H1 (cell line): ENCODE results near the gene DDAH2. TPM values are rescaled to one million over a fixed set of nuclear protein-coding genes. Genes with fewer than 3 reads are reported as not detected.

Experiments used
- CTCF ChIA-PET: fragments of 300-600 bp; sonication (Branson Sonifier 250); formaldehyde crosslinking; loops from one replicate; lab custom pipeline; 2021; ENCODE audit not compliant: partially characterized antibody; lab: Charles Lee
- POLR2A ChIA-PET: fragments of 300-600 bp; sonication (Branson Sonifier 250); formaldehyde crosslinking; loops from one replicate; lab custom pipeline; 2021; ENCODE audit warnings: inconsistent platforms; ENCODE audit not compliant: partially characterized antibody; lab: Charles Lee
- DNase-seq, 2 experiments: peaks; one replicate each; pipeline versions ENCODE4 v3.0.0 to v3.0.0-alpha.2; 2010 to 2022; ENCODE audit warnings: low spot score in 2 of 2, low read depth in 1 of 2, mixed read lengths in 1 of 2
- FAIRE-seq: peaks from 2 replicates; lab custom pipeline; 2011; peaks lifted over from hg19 to GRCh38; lab: Jason Lieb, UNC
- H2AFZ ChIP-seq: 2 replicates; pipeline ENCODE4 v1.8.1; 2012; ENCODE audit warnings: low read length, inconsistent platforms
- H2AK5ac ChIP-seq: 2 replicates; pipeline ENCODE4 v1.6.1; 2013; ENCODE audit warnings: low read depth, low read length
- H2BK120ac ChIP-seq: replicated peaks from 2 replicates; pipeline ENCODE3; 2013; ENCODE audit warnings: low read depth, low read length, inconsistent platforms
- H2BK12ac ChIP-seq: 2 replicates; pipeline ENCODE4 v1.6.1; 2013; ENCODE audit warnings: low read depth, low read length
- H2BK15ac ChIP-seq: 2 replicates; pipeline ENCODE4 v1.6.1; 2013; ENCODE audit warnings: low read length
- H2BK20ac ChIP-seq: 2 replicates; pipeline ENCODE4 v1.6.1; 2013; ENCODE audit warnings: low read length
- H2BK5ac ChIP-seq: 2 replicates; pipeline ENCODE4 v1.6.1; 2013; ENCODE audit warnings: low read depth, low read length
- H3K14ac ChIP-seq: 2 replicates; pipeline ENCODE4 v1.6.1; 2013; ENCODE audit warnings: inconsistent platforms; ENCODE audit not compliant: insufficient read length
- H3K18ac ChIP-seq: 2 replicates; pipeline ENCODE4 v1.6.1; 2013; ENCODE audit warnings: low read length; ENCODE audit errors: extremely low read depth
- H3K23ac ChIP-seq: 2 replicates; pipeline ENCODE4 v1.6.1; 2013; ENCODE audit warnings: inconsistent platforms; ENCODE audit not compliant: insufficient read length
- H3K23me2 ChIP-seq: 2 replicates; pipeline ENCODE4 v1.6.1; 2013; ENCODE audit warnings: low read depth, low read length
- H3K27ac ChIP-seq: 2 replicates; pipeline ENCODE4 v1.6.1; 2011; ENCODE audit warnings: low read depth, low read length, inconsistent platforms
- H3K27me3 ChIP-seq, 4 experiments: replicated peaks in 1 of 4; 1 replicate in 1 of 4; 2 replicates in 3 of 4; pipeline versions ENCODE4 v1.6.1 to v1.8.1; 2011 to 2013; ENCODE audit warnings: low read length in 3 of 4, mild to moderate bottlenecking in 3 of 4, inconsistent platforms in 2 of 4, mixed read lengths in 2 of 4, moderate library complexity in 1 of 4; ENCODE audit not compliant: control insufficient read depth in 3 of 4, insufficient read depth in 3 of 4; ENCODE audit errors: extremely low read depth in 1 of 4
- H3K36me3 ChIP-seq, 4 experiments: 2 replicates each; pipeline versions ENCODE4 v1.6.1 to v1.8.1; 2011 to 2013; ENCODE audit warnings: mild to moderate bottlenecking in 4 of 4, low read length in 3 of 4, moderate library complexity in 2 of 4, control low read depth in 1 of 4, inconsistent platforms in 1 of 4; ENCODE audit not compliant: insufficient read depth in 4 of 4, control insufficient read depth in 2 of 4
- H3K4ac ChIP-seq: replicated peaks from 2 replicates; pipeline ENCODE3; 2013; ENCODE audit warnings: low read length, low read depth, mixed read lengths, inconsistent platforms; ENCODE audit not compliant: insufficient read length
- H3K4me1 ChIP-seq, 4 experiments: replicated peaks in 1 of 4; 1 replicate in 1 of 4; 2 replicates in 3 of 4; pipeline versions ENCODE4 v1.6.1 to v1.8.1; 2011 to 2013; ENCODE audit warnings: low read length in 3 of 4, inconsistent platforms in 2 of 4, mixed read lengths in 1 of 4; ENCODE audit not compliant: insufficient read depth in 4 of 4, control insufficient read depth in 3 of 4
- H3K4me2 ChIP-seq, 2 experiments: 2 replicates each; pipeline versions ENCODE4 v1.6.1 to v1.8.1; 2011 to 2013; ENCODE audit warnings: low read depth in 2 of 2, low read length in 2 of 2, control low read depth in 1 of 2, inconsistent platforms in 1 of 2, mild to moderate bottlenecking in 1 of 2; ENCODE audit not compliant: insufficient read depth in 1 of 2
- H3K4me3 ChIP-seq, 4 experiments: fragments of 200-600, 300-600 bp in 1 of 4; sonication (generic), shearing (Covaris generic), sonication (Bioruptor Twin) in 1 of 4; 2 replicates each; pipeline versions ENCODE4 v1.5.1 to v1.8.1; 2011 to 2016; ENCODE audit warnings: low read length in 4 of 4, low read depth in 3 of 4, control low read depth in 2 of 4, inconsistent platforms in 2 of 4, mild to moderate bottlenecking in 2 of 4, mixed read lengths in 1 of 4, moderate library complexity in 1 of 4; ENCODE audit not compliant: insufficient read depth in 2 of 4; ENCODE audit errors: extremely low read depth in 1 of 4
- H3K56ac ChIP-seq: replicated peaks from 2 replicates; pipeline ENCODE3; 2013; ENCODE audit warnings: low read depth, mild to moderate bottlenecking, mixed read lengths, low read length, inconsistent platforms; ENCODE audit not compliant: insufficient read length
- H3K79me1 ChIP-seq: 2 replicates; pipeline ENCODE4 v1.6.1; 2013; ENCODE audit warnings: low read depth, low read length, control low read depth
- H3K79me2 ChIP-seq, 2 experiments: 2 replicates each; pipeline versions ENCODE4 v1.6.1 to v1.8.1; 2012 to 2013; ENCODE audit warnings: low read length in 2 of 2, mild to moderate bottlenecking in 2 of 2, inconsistent platforms in 1 of 2; ENCODE audit not compliant: insufficient read depth in 2 of 2, control insufficient read depth in 1 of 2
- H3K9ac ChIP-seq, 4 experiments: replicated peaks in 1 of 4; 1 replicate in 1 of 4; 2 replicates in 3 of 4; pipeline versions ENCODE4 v1.6.1 to v1.8.1; 2011 to 2013; ENCODE audit warnings: low read depth in 3 of 4, low read length in 3 of 4, control low read depth in 2 of 4, mild to moderate bottlenecking in 2 of 4, moderate library complexity in 2 of 4, inconsistent platforms in 1 of 4; ENCODE audit errors: extremely low read depth in 1 of 4
- H3K9me3 ChIP-seq, 2 experiments: 2 replicates each; pipeline versions ENCODE4 v1.6.1 to v1.8.1; 2012 to 2013; ENCODE audit warnings: mild to moderate bottlenecking in 2 of 2, moderate library complexity in 2 of 2, control low read depth in 1 of 2, inconsistent platforms in 1 of 2, low read depth in 1 of 2, low read length in 1 of 2, mixed read lengths in 1 of 2; ENCODE audit not compliant: insufficient read depth in 2 of 2
- H4K20me1 ChIP-seq, 2 experiments: replicated peaks in 1 of 2; 2 replicates each; pipeline versions ENCODE3 to v1.8.1; 2011 to 2013; ENCODE audit warnings: inconsistent platforms in 2 of 2, low read length in 2 of 2, mild to moderate bottlenecking in 1 of 2; ENCODE audit not compliant: insufficient read depth in 2 of 2, control insufficient read depth in 1 of 2
- H4K5ac ChIP-seq: 2 replicates; pipeline ENCODE4 v1.6.1; 2013; ENCODE audit warnings: low read length, low read depth, mixed read lengths, inconsistent platforms; ENCODE audit not compliant: insufficient read length
- H4K8ac ChIP-seq: 2 replicates; pipeline ENCODE4 v1.8.0; 2013; ENCODE audit warnings: mild to moderate bottlenecking, moderate library complexity, low read length, inconsistent platforms; ENCODE audit not compliant: insufficient read depth; ENCODE audit errors: extremely low read depth
- H4K91ac ChIP-seq: replicated peaks from 2 replicates; pipeline ENCODE3; 2013; ENCODE audit warnings: low read length, mixed read lengths, inconsistent platforms; ENCODE audit not compliant: insufficient read length
- BACH1 ChIP-seq: IDR thresholded peaks from 2 replicates; pipeline ENCODE4 v1.6.1; 2012; ENCODE audit warnings: low read length, improper control_type of control experiment
- BCL11A ChIP-seq, 2 experiments: IDR thresholded peaks; one replicate each; pipeline ENCODE4 v1.6.1; 2011; ENCODE audit warnings: low read depth in 2 of 2, low read length in 2 of 2, mild to moderate bottlenecking in 2 of 2
- CBX8 ChIP-seq: fragments of 300-800, 300-1000 bp; sonication (generic); IDR thresholded peaks from 2 replicates; pipeline ENCODE4 v1.7.1; 2016; ENCODE audit warnings: low read depth, low read length, borderline replicate concordance
- EGR1 ChIP-seq: IDR thresholded peaks from 2 replicates; pipeline ENCODE4 v1.6.1; 2011; ENCODE audit warnings: low read depth, low read length, borderline replicate concordance
- EZH2 ChIP-seq: fragments of 200-600 bp; sonication (generic); IDR thresholded peaks from 2 replicates; pipeline ENCODE4 v1.7.1; 2012; ENCODE audit warnings: low read depth, mild to moderate bottlenecking, moderate library complexity, low read length, inconsistent platforms; ENCODE audit not compliant: severe bottlenecking
- HDAC6 ChIP-seq: IDR thresholded peaks from one replicate; pipeline ENCODE4 v1.7.1; 2012; ENCODE audit warnings: low read depth, mild to moderate bottlenecking, inconsistent platforms, low read length, moderate library complexity
- JUND ChIP-seq: IDR thresholded peaks from 2 replicates; pipeline ENCODE4 v1.6.1; 2011; ENCODE audit warnings: mild to moderate bottlenecking, improper control_type of control experiment, low read length
- RXRA ChIP-seq: IDR thresholded peaks from 2 replicates; pipeline ENCODE4 v1.6.1; 2011; ENCODE audit warnings: low read depth, mild to moderate bottlenecking, low read length, moderate library complexity; ENCODE audit not compliant: insufficient read depth
- SAP30 ChIP-seq: fragments of 300-600 bp; sonication (generic); IDR thresholded peaks from 2 replicates; pipeline ENCODE4 v1.7.1; 2012; ENCODE audit warnings: low read length, moderate library complexity, mild to moderate bottlenecking, inconsistent platforms; ENCODE audit not compliant: insufficient read depth, insufficient replicate concordance
- SIX5 ChIP-seq: IDR thresholded peaks from 2 replicates; pipeline ENCODE4 v1.6.1; 2011; ENCODE audit warnings: mild to moderate bottlenecking, low read depth, low read length
- SP4 ChIP-seq: IDR thresholded peaks from 2 replicates; pipeline ENCODE4 v1.6.1; 2012; ENCODE audit warnings: low read length, inconsistent platforms
- TAF1 ChIP-seq: IDR thresholded peaks from 2 replicates; pipeline ENCODE4 v1.6.1; 2011; ENCODE audit warnings: mild to moderate bottlenecking, low read depth, low read length
- WGBS, 2 experiments: shearing (Covaris generic) in 1 of 2; methylation state at CpG; one replicate each; pipeline versions ENCODE4 v1.1.6 to v1.1.7; 2013 to 2015; ENCODE audit warnings: low lambda C conversion rate in 2 of 2, mixed read lengths in 2 of 2, inconsistent platforms in 1 of 2, low coverage in 1 of 2, missing lambda C conversion rate in 1 of 2; ENCODE audit not compliant: insufficient replicate concordance in 2 of 2, insufficient coverage in 1 of 2, insufficient read length in 1 of 2; ENCODE audit errors: extremely low coverage in 1 of 2, missing lambda C conversion rate in 1 of 2; 5-methylcytosine and 5-hydroxymethylcytosine counted together
- polyA plus RNA-seq, 7 experiments: library from polyadenylated mRNA; depleted of rRNA in 3 of 7; stranded (reverse) in 5 of 7; unstranded in 2 of 7; fragments of >200 nt in 5 of 7; fragments of 200-250 nt in 2 of 7; gene quantifications; 1 replicate in 5 of 7; 2 replicates in 1 of 7; 4 replicates in 1 of 7; pipeline versions ENCODE4 v1.2.1 to v1.2.3, GENCODE V29; 2011 to 2013; ENCODE audit warnings: missing spikeins in 2 of 7, mixed read lengths in 2 of 7
- total RNA-seq: library from RNA; stranded (reverse); fragmentation: NEBNext Ultra II Directional; extraction: Animal tissue kit (Norgen Biotek cat#: 25700); gene quantifications from 2 replicates; pipeline ENCODE4 v1.2.1, GENCODE V29; 2021

The DDAH2 gene
- total and polyA plus RNA-seq, 2 of the 8 experiments (the other 6 are each of a cell fraction or from before 2014, with no cell fraction given): 53.3 to 73.5 TPM

DNA sequence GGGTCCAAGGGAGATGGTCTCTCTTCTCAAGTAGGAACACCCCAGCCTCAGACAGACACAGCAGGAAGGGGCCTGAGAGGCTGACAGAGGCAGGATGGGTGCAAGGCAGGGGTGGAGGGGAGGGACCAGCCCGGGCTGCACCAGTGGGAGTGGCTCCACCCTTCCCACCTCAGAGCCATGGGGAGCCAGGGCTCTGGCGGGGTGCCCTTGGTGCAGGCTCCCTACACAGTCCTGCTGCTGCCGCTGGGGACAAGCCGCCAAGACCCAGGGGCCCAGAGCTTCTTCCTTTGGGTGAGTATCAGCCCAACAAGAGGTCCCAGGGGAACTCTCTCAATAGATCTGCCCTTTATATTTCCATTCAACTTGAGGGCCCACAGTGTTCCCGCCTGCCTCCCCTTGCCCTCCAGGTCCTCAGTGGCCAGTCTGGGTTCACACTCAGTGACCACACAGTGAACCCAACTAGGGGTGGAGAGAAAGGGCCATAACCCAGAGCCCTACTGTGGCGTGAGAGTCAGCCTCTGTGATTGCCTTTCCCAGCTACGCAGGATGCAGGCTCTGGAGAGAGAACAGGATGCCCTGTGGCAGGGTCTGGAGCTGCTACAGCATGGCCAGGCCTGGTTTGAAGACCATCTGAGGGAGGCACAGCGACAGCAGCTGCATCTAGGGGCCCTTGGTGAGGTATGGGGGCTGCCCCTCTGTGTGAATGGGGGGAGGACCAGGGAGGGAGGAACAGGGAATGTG is 33.9 kb upstream of the DDAH2 start:
- Histone ChIP-seq H4K5ac (no peak overlapping the region), H2BK120ac (no peak overlapping the region), H4K8ac (no peak overlapping the region; the same call in 1 of the 2 replicates), H4K20me1 (no peaks in the 10 kb centered on the region), H3K18ac (no peak overlapping the region), H3K4me3 (no peak overlapping the region), H2BK5ac (peak overlapping the region; percentile 20; the same call in 1 of the 2 replicates), H3K27me3 (no peaks in the 10 kb centered on the region), H3K56ac (no peak overlapping the region), H2AK5ac (no peak overlapping the region), H3K14ac (no peak overlapping the region), H3K9ac (no peak overlapping the region; a peak in 1 of 7 replicates), H3K79me2 (no peaks in the 10 kb centered on the region), H3K23ac (no peak overlapping the region), H2BK20ac (no peak overlapping the region), H3K27ac (0 out of 2 replicates have a peak overlapping the region, but pooled peaks have one; percentile 32), H2BK15ac (0 out of 2 replicates have a peak overlapping the region, but pooled peaks have one; percentile 12), H3K4ac (no peak overlapping the region), H4K91ac (peak overlapping the region; percentile 31), H3K23me2 (peaks cover 3% of the 10 kb centered on the region; the same call in 1 of the 2 replicates), H3K79me1 (no peaks in the 10 kb centered on the region), H3K9me3 (no peaks in the 10 kb centered on the region), H2BK12ac (no peak overlapping the region), H3K36me3 (peaks cover 0 to 16% (median 1%) of the 10 kb centered on the region in 4 experiments; a peak in 3 of 8 replicates), H3K4me1 (peaks cover 0 to 11% (median under 1%) of the 10 kb centered on the region in 4 experiments; a peak in 4 of 7 replicates), H3K4me2 (peak overlapping the region in 1 of 2 experiments; percentile 6; a peak in 1 of 4 replicates), H2AFZ (no peak overlapping the region)
- no peak for FAIRE-seq
- ChIA-PET POLR2A (interaction anchor here (0.6 to 1.6 kb wide), 12 partner anchors 10 to 102 kb away, joined by 3 to 12 read pairs (median 3); partner anchors contain the start of genes ABHD16A, C6orf47, CLIC1 and DDAH2), CTCF (interaction anchor here (0.8 to 1.6 kb wide), 9 partner anchors 10 to 133 kb away, joined by 3 to 5 read pairs (median 3); partner anchors contain the start of genes CLIC1 and VWA7)
- no peak for TF ChIP-seq EGR1
- no peak for TF ChIP-seq EZH2
- TF ChIP-seq HDAC6: no peak
- TF ChIP-seq BCL11A (IDR thresholded peaks at IDR 0.05; ENCODE audit: low read depth in 2 of 2, low read length in 2 of 2): no peak
- TF ChIP-seq SP4: no peak
- TF ChIP-seq SAP30: no peak
- TF ChIP-seq JUND: no peak
- no peak for TF ChIP-seq CBX8
- TF ChIP-seq SIX5: no peak
- no peak for TF ChIP-seq RXRA
- TF ChIP-seq TAF1: no peak
- TF ChIP-seq BACH1: no peak
- 91% methylated on average over 8 of the region's 8 CpGs; no CpG with 5 or more reads in 1 of the 2 experiments for WGBS, 2 experiments
- no peak for DNase-seq
